Subcutaneous abdominal adipose tissue (tissue), 5 donors: ENCODE results near the gene NRP1.

Source experiments
- H3K27ac ChIP-seq: one replicate; pipeline ENCODE4 v1.7.0; 2013; ENCODE audit warnings: low read depth, mild to moderate bottlenecking, inconsistent platforms, low read length, moderate library complexity
- H3K27me3 ChIP-seq, 5 donors: one replicate each; pipeline ENCODE4 v1.7.0; 2013; ENCODE audit warnings: low read length in 5 of 5, inconsistent platforms in 1 of 5; ENCODE audit not compliant: control insufficient read depth in 5 of 5, insufficient read depth in 4 of 5
- H3K36me3 ChIP-seq, 5 donors: one replicate each; pipeline ENCODE4 v1.7.0; 2013; ENCODE audit warnings: low read length in 5 of 5; ENCODE audit not compliant: control insufficient read depth in 5 of 5, insufficient read depth in 5 of 5
- H3K4me1 ChIP-seq, 5 donors: one replicate each; pipeline ENCODE4 v1.7.0; 2013; ENCODE audit warnings: low read length in 5 of 5, mild to moderate bottlenecking in 3 of 5, moderate library complexity in 1 of 5; ENCODE audit not compliant: control insufficient read depth in 5 of 5, insufficient read depth in 5 of 5
- H3K4me3 ChIP-seq, 5 donors: one replicate each; pipeline ENCODE4 v1.7.0; 2013; ENCODE audit warnings: low read length in 5 of 5, low read depth in 1 of 5
- H3K9ac ChIP-seq, 5 donors: one replicate each; pipeline ENCODE4 v1.7.0; 2013; ENCODE audit warnings: low read length in 5 of 5, mild to moderate bottlenecking in 4 of 5, moderate library complexity in 3 of 5
- H3K9me3 ChIP-seq, 5 donors: one replicate each; pipeline ENCODE4 v1.7.0; 2013; ENCODE audit warnings: low read length in 5 of 5; ENCODE audit not compliant: control insufficient read depth in 5 of 5
- donor health status: healthy.
- donor health status: healthy.
- donor health status: healthy.
- donor health status: healthy.
- donor health status: healthy.

Gene NRP1

DNA sequence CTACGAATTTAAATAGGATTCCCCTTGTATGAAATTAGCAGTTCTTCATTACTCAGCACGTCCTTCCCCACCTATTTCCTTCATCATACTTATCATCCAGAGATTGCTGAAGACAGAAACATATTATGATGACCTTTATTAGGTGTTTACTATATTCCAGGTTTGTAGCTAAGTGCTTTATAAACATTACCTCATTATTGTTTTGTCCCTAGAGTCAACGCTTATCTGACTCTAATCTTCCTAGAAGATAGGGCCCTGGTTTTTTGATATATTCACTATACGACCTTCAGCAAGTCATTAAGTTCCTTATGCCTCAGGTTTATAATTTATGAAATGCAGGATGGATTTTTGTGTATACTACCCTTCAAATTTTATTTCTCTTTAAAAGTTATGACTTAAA lies 36.8 kb upstream of the NRP1 start:
- Histone ChIP-seq H3K4me1 (no peaks in the 10 kb centered on the region), H3K36me3 (no peaks in the 10 kb centered on the region), H3K9me3 (peaks cover 3 to 10% (median 6%) of the 10 kb centered on the region in 5 donors), H3K4me3 (no peak overlapping the region), H3K27me3 (no peaks in the 10 kb centered on the region), H3K9ac (no peak overlapping the region), H3K27ac (no peak overlapping the region)

DNA sequence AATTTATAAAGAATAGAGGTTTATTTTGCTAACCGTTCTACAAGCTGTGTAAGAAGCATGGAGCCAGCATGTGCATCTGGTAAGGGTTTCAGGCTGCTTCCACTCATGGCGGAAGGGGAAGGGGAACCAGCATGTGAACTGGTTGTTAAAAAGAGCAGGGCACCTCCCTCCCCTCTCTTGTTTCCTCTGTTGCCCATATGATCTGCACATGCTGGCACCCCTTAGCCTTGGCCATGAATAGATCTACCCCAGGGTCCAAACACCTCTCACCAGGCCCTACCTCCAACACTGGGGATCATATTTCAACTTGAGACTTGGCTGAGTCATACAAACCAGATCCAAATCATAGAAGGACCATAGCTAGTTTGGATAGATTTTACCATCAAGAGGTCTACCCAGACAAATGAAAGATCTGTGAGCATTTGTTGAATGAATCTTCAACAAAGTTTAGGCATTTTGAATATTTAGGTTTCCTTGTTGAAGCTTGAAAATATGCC lies 36.0 kb upstream of the NRP1 start:
- Histone ChIP-seq H3K9ac (no peak overlapping the region), H3K4me3 (no peak overlapping the region), H3K27ac (no peak overlapping the region), H3K9me3 (peaks cover 3 to 17% (median 8%) of the 10 kb centered on the region in 5 donors), H3K36me3 (no peaks in the 10 kb centered on the region), H3K4me1 (no peaks in the 10 kb centered on the region), H3K27me3 (no peaks in the 10 kb centered on the region)

DNA sequence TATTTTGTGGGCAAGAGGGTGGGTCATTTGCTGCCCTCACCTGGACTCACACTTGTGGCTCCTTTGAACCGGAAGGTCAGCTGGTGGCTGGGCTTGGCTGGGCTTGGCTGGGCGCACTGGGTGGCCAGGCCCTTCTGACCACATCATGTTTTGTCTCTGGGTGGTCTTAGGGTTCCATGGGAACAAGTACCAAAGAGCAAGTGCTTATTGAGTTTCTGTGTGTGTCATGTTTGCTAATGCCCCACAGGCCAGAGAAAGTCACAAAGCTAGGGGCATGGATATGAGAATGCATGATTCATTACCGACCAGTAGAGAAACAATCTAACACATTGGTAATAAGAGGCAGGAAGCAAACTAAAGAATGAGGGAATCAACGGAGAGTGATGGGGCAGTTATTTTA lies 33.6 kb upstream of the NRP1 start:
- no peaks in the 10 kb centered on the region for H3K36me3 ChIP-seq
- no peak overlapping the region for H3K27ac ChIP-seq
- no peak overlapping the region for H3K4me3 ChIP-seq
- H3K9ac ChIP-seq = no peak overlapping the region
- H3K4me1 ChIP-seq = no peaks in the 10 kb centered on the region
- H3K9me3 ChIP-seq = peaks cover 3 to 18% (median 13%) of the 10 kb centered on the region in 5 donors
- H3K27me3 ChIP-seq = no peaks in the 10 kb centered on the region

DNA sequence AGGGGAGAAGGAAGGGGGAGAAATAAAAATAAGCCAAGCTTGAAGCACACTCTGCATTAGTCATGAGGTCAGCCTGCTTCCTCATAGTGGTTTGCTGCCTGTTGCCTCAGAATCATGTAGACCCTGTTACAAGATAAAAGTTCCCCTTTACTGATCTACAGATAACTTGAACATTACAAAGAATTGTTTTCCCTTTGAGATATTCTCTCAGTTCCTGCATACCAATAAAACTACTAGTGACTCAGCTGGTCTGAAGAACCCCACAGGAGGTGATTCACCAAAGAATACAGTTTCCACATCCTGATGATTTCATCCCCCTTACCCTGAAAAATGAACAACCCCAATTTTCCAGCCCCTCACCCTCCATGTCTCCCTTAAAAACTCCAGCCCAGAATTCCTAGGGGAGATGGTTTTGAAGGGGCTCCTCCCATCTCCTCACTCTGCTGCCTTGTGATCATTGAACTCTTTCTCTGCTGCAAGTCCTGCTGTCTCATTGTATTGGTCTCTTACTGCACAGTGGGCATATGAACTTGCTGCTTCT lies 31.5 kb upstream of the NRP1 start:
- Histone ChIP-seq H3K36me3 (no peaks in the 10 kb centered on the region), H3K4me3 (no peak overlapping the region), H3K9me3 (peaks cover 3 to 18% (median 13%) of the 10 kb centered on the region in 5 donors), H3K27me3 (no peaks in the 10 kb centered on the region), H3K27ac (no peak overlapping the region), H3K9ac (no peak overlapping the region), H3K4me1 (no peaks in the 10 kb centered on the region)

DNA sequence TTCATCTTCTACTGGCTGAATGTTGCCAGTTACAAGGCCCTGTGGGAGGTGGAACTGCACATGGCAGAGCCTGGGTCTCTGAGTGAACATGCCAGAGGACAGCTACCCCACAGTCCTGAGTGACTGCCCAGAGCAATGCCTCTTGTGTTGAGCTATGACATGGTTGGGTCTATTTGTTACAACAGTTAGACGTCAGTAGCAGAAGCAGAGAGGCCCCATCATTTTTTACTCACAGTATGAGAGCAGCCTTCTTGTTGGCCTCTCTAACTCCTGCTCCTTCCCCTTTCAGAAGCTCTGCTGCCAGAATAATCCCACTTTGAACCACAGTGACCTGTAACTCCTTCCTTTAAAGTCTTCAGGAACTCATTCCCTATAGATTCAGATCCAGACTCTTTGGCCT lies 30.8 kb upstream of the NRP1 start:
- Histone ChIP-seq H3K9ac (no peak overlapping the region), H3K4me3 (no peak overlapping the region), H3K36me3 (no peaks in the 10 kb centered on the region), H3K27ac (no peak overlapping the region), H3K9me3 (peaks cover 3 to 18% (median 13%) of the 10 kb centered on the region in 5 donors), H3K4me1 (no peaks in the 10 kb centered on the region), H3K27me3 (no peaks in the 10 kb centered on the region)

DNA sequence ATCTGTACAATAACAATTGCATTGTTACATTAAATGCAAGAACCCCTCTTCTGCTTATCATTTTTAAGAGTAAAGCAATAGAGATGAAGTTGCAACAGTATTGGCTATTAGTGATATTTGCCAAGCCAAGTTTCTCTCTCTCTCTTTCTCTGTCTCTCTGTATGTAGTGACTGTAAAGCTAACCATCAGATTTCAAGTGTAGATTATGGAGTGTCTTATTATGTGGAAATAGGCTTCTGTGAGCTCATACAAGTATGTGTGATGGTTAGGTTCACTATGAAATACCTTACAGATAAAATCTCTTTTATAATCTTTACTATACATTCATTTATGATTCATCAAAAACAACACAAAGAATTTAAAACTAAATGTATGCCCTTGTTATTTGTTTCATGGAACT lies 28.6 kb upstream of the NRP1 start:
- Histone ChIP-seq H3K4me1 (no peaks in the 10 kb centered on the region), H3K9me3 (peaks cover 3 to 18% (median 13%) of the 10 kb centered on the region in 5 donors), H3K27me3 (no peaks in the 10 kb centered on the region), H3K36me3 (no peaks in the 10 kb centered on the region), H3K4me3 (no peak overlapping the region), H3K9ac (no peak overlapping the region), H3K27ac (no peak overlapping the region)

DNA sequence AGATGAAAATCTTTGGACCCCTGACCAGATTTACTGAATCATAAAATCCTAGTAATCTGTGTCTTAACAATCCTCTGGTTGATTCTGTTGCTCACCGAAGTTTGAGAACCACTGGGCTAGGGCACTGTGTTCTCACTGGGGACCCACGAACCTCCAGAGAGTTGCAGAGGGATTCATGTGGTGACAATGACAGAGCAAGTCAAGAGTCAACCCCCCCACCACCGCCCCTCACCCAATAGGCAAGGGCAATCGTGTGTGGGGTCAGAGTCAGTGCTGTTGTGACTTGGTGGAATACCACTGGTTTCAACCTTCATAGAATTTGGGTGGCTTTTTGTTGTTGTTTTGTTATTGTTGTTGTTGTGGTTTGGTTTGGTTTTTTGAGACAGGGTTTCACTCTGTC lies 23.5 kb upstream of the NRP1 start:
- H3K4me1 ChIP-seq = no peaks in the 10 kb centered on the region
- H3K9me3 ChIP-seq = no peaks in the 10 kb centered on the region
- no peak overlapping the region for H3K4me3 ChIP-seq
- H3K27ac ChIP-seq = no peak overlapping the region
- H3K27me3 ChIP-seq = no peaks in the 10 kb centered on the region
- no peaks in the 10 kb centered on the region for H3K36me3 ChIP-seq
- H3K9ac ChIP-seq = no peak overlapping the region

DNA sequence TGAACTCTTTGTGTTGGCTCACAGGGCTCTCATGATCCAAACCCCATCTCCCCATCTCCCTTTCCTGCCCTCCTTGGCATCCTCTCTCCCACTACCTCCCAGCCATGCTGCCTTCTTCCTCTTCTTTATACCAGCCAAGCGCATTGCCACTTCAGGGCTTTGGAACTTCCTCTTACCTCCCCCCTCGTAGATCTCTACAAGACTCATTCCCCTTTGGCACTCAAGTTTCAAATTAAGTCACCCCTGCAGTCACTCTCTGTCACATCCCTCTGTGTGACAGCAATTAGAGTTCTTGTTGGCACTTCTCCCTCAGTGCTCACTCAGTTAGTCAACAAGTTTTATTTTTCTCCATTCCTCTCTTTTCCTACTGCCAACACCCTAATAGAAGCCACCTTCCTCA lies 20.8 kb upstream of the NRP1 start:
- Histone ChIP-seq H3K9ac (no peak overlapping the region), H3K27ac (no peak overlapping the region), H3K36me3 (no peaks in the 10 kb centered on the region), H3K9me3 (no peaks in the 10 kb centered on the region), H3K4me1 (no peaks in the 10 kb centered on the region), H3K4me3 (no peak overlapping the region), H3K27me3 (no peaks in the 10 kb centered on the region)

DNA sequence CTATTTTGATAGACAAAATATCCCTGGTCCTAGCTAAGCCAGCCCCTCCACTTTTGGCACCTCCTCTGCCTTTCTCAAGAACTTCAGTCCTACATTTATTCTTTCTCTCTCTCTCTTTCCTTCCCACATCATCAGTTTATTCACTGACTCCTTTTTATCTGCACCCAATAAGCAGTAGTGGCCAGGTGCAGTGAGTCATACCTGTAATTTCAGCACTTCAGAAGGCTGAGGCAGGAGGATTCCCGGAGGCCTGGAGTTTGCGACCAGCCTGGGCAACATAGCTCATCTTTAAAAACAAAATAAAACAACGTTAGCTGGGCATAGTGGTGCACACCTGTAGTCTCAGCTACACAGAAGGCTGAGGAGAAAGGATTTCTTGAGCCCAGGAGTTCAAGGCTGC lies 19.4 kb upstream of the NRP1 start:
- no peaks in the 10 kb centered on the region for H3K27me3 ChIP-seq
- no peaks in the 10 kb centered on the region for H3K9me3 ChIP-seq
- no peak overlapping the region for H3K9ac ChIP-seq
- H3K4me3 ChIP-seq = no peak overlapping the region
- no peak overlapping the region for H3K27ac ChIP-seq
- H3K4me1 ChIP-seq = no peaks in the 10 kb centered on the region
- H3K36me3 ChIP-seq = no peaks in the 10 kb centered on the region

DNA sequence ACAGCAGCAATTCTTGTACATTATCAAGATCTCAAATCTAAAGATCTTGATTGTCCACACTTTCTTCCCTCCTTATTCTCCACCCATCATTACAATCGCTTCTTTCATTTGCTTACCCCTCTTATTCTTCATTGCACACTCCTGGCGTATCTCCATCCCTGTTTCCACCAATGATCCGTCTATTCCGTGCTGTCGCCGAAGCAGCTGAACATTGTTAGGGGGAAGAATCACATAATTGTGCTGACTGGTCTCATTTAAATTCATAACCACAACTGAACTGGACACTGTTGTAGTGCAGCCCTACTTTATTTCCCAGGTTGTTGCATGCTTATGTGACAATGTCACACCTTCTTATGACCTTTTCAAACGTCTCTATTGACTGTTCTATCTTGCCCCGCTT lies 18.9 kb upstream of the NRP1 start:
- Histone ChIP-seq H3K27me3 (no peaks in the 10 kb centered on the region), H3K9ac (no peak overlapping the region), H3K27ac (no peak overlapping the region), H3K4me3 (no peak overlapping the region), H3K4me1 (no peaks in the 10 kb centered on the region), H3K36me3 (no peaks in the 10 kb centered on the region), H3K9me3 (no peaks in the 10 kb centered on the region)

DNA sequence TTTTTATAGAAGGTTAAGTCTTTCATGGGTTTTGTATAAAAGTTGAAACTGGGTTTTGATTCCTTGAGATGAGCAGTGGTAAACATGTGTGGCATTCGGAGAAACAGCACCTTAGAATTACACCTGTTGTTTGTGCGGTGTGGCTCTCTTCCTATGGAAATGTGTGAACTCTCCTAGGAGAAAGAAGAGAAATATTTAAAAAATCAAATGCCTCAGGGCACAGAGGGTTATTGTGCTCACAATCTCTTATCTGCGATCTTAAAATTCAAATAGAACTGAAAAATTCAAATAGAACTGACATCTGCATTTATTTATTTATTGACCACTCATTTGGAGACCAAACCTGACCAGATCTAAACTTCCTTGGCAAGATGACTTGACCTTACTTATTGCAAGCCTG lies 18.1 kb upstream of the NRP1 start:
- Histone ChIP-seq H3K9ac (no peak overlapping the region), H3K27ac (no peak overlapping the region), H3K9me3 (no peaks in the 10 kb centered on the region), H3K36me3 (no peaks in the 10 kb centered on the region), H3K4me3 (no peak overlapping the region), H3K4me1 (no peaks in the 10 kb centered on the region), H3K27me3 (no peaks in the 10 kb centered on the region)
